Islet of Langerhans (tissue), 1 donor: ENCODE results near the gene ARSD.
"Not testable (repeated sequence)": the region's sequence is repeated elsewhere in the genome, so short reads cannot be mapped to it uniquely, and the experiment has no call there.

Experiments used
- FAIRE-seq: peaks from one replicate; lab custom pipeline; 2011; peaks lifted over from hg19 to GRCh38; lab: Jason Lieb, UNC

ARSD gene, protein sequence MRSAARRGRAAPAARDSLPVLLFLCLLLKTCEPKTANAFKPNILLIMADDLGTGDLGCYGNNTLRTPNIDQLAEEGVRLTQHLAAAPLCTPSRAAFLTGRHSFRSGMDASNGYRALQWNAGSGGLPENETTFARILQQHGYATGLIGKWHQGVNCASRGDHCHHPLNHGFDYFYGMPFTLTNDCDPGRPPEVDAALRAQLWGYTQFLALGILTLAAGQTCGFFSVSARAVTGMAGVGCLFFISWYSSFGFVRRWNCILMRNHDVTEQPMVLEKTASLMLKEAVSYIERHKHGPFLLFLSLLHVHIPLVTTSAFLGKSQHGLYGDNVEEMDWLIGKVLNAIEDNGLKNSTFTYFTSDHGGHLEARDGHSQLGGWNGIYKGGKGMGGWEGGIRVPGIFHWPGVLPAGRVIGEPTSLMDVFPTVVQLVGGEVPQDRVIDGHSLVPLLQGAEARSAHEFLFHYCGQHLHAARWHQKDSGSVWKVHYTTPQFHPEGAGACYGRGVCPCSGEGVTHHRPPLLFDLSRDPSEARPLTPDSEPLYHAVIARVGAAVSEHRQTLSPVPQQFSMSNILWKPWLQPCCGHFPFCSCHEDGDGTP

DNA sequence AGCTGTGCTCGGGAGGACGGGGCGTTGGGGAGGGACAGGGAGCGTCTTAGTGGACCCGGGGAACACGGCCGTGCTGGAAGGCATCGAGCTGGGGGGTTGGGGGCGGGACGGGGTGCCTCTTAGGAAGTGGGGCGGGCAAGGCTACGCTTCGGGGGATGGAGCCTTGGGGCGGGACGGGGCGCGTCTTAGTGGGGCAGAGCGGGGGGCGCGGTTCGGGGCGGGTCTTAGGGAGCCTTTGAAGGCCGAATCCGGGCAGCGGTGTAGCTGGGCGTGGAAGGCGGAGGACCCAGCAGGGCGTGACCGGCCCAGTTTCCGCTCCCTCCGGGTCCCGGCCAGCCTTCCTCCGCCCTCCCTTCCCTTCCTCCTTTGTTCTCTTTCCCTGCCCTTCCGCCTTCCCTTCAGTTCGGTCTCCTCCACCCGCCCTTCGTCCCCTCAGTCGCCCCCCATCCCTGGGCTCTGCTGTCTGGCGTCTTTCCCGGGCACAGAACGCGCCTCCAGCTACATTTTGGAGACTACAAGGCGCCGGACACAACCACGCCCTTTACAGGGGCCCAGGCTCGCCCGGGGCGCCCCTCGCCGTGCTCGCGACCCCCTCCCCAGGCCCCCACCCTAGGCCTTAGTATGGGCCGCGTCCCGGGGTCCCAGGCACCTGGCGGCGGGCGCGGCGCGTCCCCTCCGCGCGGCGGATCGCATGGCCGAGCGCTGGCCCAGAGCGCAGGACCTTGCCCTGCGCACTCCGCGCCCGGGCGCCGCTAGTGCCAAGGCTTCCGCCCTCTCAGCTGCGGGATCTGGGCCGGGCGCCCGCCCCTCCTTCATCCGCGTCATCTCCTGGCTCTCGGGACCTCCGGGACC is at the start of gene ARSD:
TSS of gene ARSD (minus strand) at position 757 of the 852 bp plus-strand sequence. CDS start at position 693, 64 bp downstream.
- no peak for FAIRE-seq

DNA sequence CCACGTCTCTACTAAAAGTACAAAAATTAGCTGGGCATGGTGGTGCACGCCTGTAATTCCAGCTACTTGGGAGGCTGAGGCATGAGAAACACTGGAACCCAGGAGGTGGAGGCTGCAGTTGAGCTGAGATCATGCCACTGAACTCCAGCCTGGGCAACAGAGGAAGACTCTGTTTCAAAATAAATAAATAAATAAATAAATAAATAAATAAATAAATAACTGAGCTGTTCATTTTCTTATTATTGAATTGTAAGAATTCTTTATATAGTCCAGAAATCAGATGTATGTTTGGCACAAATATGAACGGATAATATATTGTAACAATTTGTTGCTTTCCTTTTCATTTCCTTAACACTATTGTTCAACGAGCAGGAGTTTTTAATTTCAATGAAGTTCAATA is 49.5 kb upstream of the ARSD start:
- FAIRE-seq = not testable (repeated sequence)

DNA sequence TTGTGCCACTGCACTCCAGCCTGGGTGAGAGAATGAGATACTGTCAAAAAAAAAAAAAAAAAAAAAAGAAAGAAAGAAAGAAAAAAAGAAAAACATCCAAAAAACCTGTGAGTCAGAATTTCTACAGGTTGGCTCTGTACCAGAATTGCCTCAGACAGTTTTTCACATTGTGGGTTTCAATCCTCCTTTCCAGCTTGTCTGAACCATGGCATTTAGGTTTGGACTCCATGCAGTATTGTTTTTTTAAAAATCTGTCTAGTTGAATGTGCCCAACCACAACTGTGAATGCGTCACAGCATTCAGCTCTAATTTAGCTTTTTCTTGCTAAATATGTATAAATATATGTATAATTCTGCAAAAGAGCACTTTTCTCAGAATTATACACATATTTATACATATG is 45.8 kb upstream of the ARSD start:
- no peak for FAIRE-seq

DNA sequence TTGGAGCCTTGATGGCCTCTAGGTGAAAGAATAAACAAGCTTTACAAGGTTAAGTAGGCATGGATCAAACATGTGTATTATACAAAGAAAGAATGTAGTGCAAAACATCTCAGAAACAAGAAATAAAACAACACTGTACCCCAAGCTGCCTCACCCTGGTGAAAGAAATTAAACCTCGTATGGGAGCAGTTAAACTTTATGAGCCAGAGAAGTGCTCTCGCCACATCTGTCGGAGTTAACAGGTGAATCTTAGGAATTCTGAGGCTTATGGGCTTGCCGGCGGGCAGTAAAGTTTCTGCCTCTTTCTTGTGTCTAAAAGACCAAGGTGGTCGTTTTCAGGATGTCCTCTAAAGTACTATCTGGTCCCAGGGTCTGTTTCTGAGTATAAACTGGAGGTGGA is 43.3 kb upstream of the ARSD start:
- no peak for FAIRE-seq

DNA sequence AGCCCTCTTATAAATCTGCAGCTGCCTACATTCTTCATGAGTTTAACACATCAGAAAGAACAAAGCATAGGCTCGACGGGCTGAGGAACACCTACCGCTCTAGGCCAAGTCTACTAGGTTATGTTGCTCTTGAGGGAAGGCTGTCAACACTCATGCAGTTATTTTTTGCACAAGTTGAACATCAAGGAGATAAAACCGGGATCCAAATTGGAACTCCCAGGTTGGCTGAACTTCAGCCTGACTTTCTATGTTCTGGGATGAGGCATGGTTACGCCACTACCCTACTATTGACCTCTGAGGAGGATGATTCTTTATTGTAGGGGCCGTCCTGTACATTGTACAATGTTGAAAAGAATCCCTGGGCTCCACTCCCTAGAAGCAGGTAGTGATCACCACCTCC is 39.9 kb upstream of the ARSD start:
- FAIRE-seq = no peak

DNA sequence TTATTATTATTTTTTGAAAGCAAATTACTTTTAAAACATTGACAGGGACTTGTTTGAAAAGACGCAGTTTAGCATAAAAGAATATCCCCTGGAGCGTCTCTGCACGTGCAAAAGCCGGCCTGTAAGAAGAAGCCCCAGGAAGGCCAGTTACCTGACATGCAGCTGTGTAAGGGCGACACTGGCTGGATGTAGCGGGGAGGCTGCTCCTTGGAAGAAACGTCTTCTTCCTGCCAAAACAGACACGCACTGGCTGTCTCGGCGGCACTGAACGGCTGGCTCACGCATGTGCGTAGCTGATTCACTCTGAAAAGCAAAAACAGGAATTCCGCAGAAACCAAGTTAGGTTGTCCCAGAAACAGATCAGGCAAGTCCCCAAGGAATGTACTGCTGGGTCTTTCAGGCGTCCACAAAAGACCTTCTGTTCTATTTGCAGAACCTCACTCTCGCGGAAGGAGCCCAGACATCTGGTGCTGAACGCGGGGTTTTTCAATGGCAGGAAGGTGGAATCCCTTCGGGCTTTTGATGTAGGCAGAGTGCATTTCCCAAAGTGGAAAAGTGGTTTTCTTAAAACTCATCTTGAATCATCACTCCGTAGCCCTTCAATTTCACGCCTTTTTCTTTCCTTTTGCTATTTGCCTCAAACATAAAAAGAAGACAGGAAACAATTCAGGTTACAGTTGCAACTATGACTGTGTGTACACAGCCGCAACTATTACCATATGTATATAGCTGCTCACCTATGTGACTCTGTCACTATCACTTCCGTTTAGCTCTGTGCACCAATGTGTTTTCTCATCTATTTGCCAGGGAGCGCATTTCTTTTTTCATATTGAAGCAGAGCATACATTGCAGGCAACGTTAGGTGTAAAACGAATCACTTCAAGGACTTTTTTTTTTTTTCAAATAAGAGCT is 39.1 kb upstream of the ARSD start:
- FAIRE-seq = no peak

DNA sequence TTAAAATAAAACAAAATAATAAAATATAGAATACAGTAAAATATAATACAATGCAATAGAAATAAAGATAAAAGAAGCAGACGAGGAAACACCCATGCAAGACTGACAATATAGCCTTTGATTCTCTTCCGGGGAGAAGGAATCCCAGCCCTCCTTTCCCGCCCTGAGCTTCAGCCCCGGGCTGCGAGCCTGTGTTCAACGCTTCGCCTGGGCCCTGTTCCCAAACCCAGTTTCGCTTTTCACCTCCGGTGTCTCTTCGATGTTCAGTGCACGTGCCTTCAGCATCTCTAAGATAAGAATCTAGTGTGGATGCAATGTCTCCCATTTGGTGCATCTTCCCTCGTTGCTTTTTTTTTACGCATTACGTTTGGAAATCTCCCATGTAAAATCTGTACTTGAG is 38.4 kb upstream of the ARSD start:
- no peak for FAIRE-seq

DNA sequence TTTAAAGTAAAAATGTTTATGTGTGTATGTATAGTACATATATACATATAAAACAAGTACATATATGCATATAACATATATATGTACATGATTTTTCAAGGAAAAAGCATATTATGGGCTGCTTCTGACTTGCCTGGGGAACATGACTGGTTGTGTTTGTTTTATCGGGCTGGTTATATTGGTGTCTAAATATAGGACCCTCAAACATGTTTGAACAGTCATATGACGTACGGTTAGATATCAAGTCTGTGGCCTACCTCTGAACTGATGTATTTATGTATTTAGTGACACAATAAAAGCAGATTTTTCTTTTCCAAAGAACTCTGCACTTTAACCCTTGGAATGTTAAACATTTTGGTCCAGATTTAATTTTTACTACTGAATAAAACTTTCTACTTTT is 37.9 kb upstream of the ARSD start:
- peak; percentile 71 for FAIRE-seq

DNA sequence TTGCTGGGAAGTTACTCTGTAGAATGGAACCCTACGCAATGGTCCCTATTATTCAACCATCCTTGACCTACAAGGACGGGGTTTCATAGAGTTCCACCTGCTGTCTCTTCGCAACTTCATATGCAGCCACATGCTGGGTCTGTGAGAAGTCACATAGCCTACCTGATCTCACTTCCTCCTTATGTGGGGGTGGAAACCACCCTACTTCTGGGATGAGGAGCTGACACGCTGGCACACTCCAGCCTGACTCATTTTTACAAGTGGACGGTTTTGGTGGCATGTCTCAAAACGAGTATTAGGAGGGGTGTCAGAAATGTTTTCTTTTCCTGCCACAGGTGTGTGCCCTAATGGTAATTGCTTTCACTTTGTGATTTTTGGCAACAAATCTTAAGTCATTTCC is 36.8 kb upstream of the ARSD start:
- no peak for FAIRE-seq

DNA sequence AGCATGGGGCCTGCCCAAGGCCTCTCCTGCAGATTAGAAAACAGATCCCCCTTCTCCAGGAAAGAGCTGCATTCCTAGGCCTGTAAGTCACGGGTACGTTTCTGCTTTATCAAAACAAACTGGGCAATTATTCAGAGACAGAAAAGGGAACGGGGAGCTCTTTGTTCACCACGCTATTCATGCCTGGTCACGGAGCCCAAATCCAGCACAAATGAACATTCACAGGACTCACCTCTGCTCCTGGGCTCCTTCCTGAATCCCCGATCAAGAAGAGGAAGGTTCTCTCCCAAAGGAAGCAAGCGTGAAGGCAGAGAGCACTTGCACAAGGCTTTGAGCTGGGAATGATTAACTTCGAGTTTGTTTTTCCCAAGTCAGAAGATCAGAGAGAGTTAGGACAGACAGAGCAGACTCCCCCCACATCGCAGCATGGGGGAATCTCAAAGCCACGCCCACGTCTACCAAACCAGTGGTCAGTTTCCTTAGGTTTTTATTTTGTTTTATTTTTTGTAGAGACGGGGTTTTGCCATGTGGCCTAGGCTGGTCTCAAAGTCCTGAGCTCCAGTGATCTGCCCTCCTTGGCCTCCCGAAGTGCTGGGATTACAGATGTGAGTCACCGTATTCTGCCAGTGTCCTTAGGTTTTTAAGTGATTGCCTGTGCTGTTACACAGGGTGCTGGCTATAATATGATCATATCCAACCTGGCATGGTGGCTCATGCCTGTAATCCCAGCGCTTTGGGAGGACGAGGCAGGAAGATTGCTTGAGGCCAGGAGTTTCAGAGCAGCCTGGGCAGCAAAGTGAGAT is 35.1 kb upstream of the ARSD start:
- peak; percentile 38 for FAIRE-seq

DNA sequence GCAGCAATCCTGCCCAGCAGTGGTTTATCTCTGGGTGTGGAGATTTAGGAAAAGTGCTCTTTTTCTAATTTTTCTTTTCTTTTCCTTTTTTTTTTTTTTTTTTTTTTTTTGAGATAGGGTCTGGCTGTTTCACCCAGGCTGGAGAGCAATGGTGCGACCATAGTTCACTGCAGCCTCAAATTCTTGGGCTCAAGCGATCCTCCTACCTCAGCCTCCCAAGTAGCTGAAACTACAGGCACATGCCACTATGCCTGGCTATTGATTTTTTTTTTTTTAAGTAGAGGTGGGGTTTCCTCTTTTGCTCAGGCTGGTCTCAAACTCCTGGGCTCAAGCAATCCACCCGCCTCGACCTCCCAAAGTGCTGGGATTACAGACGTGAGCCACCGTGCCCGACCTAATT is 34.3 kb upstream of the ARSD start:
- FAIRE-seq = not testable (repeated sequence)

DNA sequence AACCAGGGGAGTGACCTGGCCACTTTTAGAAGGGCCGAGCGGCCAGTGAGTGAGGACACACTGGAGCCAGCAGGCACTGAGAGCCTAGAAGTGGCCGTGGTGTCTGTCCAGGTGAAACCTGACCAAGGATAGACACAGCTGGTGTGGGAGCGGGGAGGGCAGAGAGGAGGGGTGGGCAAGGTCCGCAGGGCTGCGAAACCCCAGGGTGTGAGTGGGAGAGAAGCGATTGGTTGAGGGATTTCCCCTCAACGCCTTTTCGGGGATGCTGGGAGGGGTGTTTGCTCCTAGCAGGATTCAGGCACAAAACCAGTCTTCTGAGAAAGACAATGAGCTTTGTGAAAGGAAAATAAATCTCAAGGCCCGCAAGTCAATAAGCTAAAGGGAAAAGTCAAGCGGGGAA is 33.2 kb upstream of the ARSD start:
- FAIRE-seq = no peak

DNA sequence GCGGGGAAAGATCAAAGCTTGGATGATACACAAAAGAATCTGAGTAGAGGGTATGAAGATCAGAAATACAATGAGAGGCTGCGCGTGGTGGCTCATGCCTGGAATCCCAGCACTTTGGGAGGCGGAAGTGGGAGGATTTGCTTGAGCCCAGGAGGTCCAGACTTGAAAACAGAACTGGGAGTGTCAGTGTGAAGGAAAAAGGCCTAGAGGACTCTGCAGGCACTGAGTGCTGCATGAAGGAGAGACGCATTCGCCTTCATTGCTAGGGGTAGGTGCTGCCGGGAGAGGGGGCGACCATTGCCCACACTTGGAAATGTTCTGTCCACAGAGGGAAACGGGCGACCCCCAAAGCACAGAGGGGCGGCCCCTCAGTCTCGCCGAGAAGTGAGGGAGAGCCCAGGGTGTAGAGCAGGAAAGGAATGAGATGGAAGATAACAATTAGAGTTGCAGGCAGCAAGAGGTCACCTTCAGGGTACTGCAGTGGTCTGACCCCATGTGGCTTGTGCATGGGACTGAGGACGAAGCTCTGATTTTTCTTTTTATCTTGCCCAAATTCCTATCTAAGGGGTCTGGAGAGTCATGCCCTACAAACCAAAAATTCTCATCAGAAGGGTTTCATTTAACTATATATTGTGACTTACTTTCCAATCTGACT is 31.8 kb upstream of the ARSD start:
- no peak for FAIRE-seq

DNA sequence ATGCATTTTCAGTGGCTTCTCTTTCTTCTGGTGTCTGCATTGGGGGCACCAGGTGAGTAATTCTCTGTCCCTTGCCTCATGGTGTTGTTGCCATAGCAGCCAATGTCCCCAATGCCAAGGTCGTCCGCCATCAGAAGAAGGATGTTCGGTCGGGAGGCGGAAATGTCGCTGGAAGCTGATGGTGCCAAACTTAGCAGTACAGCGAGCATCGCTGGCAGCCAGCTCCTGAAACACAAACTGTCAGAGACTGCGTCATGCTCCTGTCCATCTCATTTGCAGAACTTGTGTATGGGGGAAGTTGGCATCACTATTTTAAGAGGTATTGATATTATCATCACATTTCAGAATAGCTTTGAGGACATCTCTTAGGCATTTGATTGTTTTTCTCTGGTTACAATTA is 29.1 kb upstream of the ARSD start:
- no peak for FAIRE-seq

DNA sequence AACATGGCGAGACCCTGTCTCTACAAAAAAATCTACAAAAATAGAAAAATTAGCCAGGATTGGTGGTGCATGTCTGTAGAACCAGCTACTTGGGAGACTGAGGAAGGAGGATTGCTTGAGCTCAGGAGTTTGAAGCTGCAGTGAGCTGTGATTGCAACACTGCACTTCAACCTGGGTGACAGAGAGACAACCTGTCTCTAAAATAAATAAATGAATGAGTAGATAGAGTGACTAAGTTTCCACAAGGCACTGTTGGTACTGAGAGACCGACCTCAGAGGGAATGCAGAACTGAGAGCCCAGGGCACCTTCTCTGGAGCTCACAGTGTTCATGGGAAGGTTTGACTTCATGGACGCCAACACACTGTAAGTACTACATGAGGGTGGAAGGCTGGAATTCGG is 26.7 kb upstream of the ARSD start:
- FAIRE-seq = no peak

DNA sequence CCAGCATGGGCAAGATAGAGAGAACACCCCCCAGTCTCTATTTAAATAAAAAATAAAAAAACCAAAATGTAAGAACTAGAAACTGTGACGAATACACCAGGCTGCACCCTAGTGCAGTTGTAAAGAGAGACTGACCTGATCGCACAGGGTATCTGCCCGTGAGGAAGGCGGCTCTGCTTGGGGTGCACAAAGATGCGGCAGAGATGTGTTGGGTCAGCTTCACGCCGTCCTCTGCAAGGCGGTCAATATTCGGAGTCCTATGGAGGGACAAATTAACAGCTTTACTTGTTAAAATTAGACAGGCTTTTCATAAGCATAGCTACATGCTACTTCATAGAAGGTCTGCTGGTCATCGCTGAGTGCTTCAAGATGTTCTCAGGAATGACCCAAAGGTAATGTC is 26.1 kb upstream of the ARSD start:
- no peak for FAIRE-seq

DNA sequence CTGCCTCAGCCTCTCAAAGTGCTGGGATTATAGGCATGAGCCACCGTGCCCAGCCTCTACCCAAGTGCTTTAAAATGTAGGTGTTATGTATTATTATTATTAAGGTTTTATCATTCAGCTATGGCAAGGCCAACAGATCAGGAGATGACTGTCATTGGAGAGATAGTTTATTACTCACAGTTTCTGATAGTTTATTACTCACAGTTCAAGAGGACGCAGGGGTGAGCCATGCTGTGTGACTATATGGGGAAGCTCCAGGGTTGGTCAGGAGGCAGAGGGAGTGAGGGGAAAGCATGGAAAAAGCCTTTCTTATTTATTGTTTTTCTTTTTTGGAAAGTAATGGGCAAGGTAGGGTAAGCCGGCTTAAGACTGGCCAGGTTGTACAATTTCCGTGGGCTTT is 25.4 kb upstream of the ARSD start:
- no peak for FAIRE-seq

DNA sequence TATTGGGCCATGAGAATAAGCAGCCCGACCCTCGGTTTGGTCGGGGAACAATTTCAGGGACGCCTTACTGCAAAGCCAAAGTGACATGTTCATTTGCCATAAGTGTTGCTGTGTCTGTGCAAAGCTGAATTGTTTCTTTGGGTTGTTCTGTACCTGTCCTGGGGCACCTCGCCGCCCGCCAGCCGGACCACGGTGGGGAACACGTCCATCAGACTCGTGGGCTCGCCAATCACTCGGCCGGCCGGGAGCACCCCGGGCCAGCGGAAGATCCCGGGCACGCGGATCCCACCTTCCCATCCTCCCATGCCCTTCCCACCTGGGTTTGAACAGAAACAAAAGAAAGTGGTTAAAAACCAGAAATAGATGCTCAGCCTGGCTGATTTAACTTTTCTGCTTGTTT is 8.8 kb upstream of the ARSD start:
- not testable (repeated sequence) for FAIRE-seq

DNA sequence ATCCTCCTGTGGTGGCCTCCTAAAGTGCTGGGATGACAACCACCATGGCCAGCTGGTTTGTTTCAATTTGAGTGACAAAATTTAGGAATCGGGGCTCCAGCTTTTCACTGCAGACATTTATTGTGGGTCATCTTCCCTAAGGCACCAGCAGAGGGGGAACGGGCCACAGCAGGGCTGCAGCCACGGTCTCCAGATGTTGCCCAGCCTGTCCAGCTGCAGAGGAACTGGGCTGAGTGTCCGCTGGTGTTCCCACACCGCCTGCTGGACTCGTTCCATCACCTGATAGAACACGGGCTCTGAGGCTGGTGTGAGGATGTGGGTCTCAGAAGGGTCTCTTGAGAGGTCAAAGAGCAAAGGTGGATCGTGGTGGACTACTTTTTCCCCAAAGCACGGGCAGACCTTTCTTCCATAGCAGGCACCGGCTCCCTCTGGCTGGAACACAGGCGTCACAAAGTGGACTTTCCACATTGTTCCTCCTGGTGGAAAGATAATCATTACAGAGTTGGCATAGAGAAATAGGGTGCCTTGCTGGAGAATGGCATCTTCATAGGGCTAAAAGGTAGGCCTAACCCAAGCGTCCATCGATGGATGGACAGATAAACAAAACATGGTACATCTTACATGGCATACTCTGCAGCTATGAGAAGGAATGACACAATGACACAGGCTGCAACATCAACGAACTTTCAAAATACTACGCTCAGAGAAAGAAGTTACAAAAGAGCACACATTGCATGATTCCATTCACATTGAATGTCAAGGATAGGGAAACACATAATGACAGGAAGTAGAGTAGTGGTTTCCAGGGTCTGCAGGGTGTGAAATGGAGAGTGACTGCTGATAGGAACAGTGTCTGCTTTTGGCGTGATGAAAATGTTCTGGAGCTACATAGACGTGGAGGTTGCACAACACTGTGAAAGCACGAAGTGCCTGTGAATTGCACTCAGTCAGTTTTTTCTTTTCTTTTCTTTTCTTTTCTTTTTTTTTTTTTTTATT is 5.9 kb upstream of the ARSD start:
- FAIRE-seq = no peak
